K562 (cell line): Measurements from ENCODE around the gene HRAS. TPM values are rescaled to one million over a fixed set of nuclear protein-coding genes. Genes with fewer than 3 reads are reported as not detected.

Experiments used
- ATAC-seq: fragments of 200-7000 bp; cut with Tn5 transposase; 3 replicates; pipeline ENCODE4 v1.9.1; 2020; ENCODE audit warnings: moderate library complexity
- BruUV-seq: library from RNA; stranded (reverse); fragments of 400-500 nt; replicated peaks from 2 replicates; lab custom pipeline; 2021; lab: Mats Ljungman, UMichigan
- CTCF ChIA-PET: fragments of 300-600 bp; formaldehyde crosslinking; extraction: SDS; loops from one replicate; lab custom pipeline; 2021; ENCODE audit warnings: low intra/inter-chr PET ratio; lab: Yijun Ruan, JAX
- POLR2A ChIA-PET: fragments of 300-600, 350-650 bp; sonication (Branson Sonifier 250); formaldehyde crosslinking; extraction: SDS; loops from one replicate; lab custom pipeline; 2021; ENCODE audit warnings: antibody characterized with exemption, inconsistent platforms; lab: Yijun Ruan, JAX
- DNase-seq, 4 experiments: peaks; one replicate each; pipeline versions ENCODE4 v3.0.0 to v3.0.0-alpha.2; 2011 to 2018; ENCODE audit warnings: low spot score in 3 of 4, mixed read lengths in 3 of 4; ENCODE audit errors: extremely low read depth in 1 of 4
- FAIRE-seq: peaks from 2 replicates; lab custom pipeline; 2011; peaks lifted over from hg19 to GRCh38; lab: Jason Lieb, UNC
- H2AFZ ChIP-seq: 2 replicates; pipeline ENCODE4 v1.6.0; 2011; ENCODE audit warnings: low read depth, low read length, control low read depth, inconsistent platforms
- H3K27ac ChIP-seq: fragments of 200-600 bp; 3 replicates; pipeline ENCODE4 v1.8.0; 2011; ENCODE audit warnings: low read depth, mild to moderate bottlenecking, control low read depth, inconsistent platforms, low read length, moderate library complexity, mixed read lengths; ENCODE audit errors: extremely low read depth
- H3K27me3 ChIP-seq, 2 experiments: fragments of 300-600 bp in 1 of 2; 2 replicates in 1 of 2; 3 replicates in 1 of 2; pipeline versions ENCODE4 v1.6.0 to v1.8.0; 2011; ENCODE audit warnings: inconsistent platforms in 2 of 2, low read length in 2 of 2, mild to moderate bottlenecking in 1 of 2, mixed read lengths in 1 of 2, moderate library complexity in 1 of 2; ENCODE audit not compliant: control insufficient read depth in 2 of 2, insufficient read depth in 2 of 2
- H3K36me3 ChIP-seq: fragments of 300-600 bp; 3 replicates; pipeline ENCODE4 v1.8.0; 2011; ENCODE audit warnings: mild to moderate bottlenecking, low read length, inconsistent platforms; ENCODE audit not compliant: control insufficient read depth, insufficient read depth
- H3K4me1 ChIP-seq, 2 experiments: fragments of 200-600 bp in 1 of 2; replicated peaks in 1 of 2; 2 replicates in 1 of 2; 3 replicates in 1 of 2; pipeline versions ENCODE4 v1.5.1 to v1.8.0; 2011; ENCODE audit warnings: inconsistent platforms in 2 of 2, low read length in 2 of 2, mild to moderate bottlenecking in 1 of 2, mixed read lengths in 1 of 2, moderate library complexity in 1 of 2; ENCODE audit not compliant: control insufficient read depth in 2 of 2, insufficient read depth in 2 of 2
- H3K4me2 ChIP-seq: 2 replicates; pipeline ENCODE4 v1.6.1; 2011; ENCODE audit warnings: low read length, control low read depth, inconsistent platforms, mixed read lengths; ENCODE audit not compliant: insufficient read depth
- H3K4me3 ChIP-seq: fragments of 200-600 bp; sonication (generic), shearing (Covaris generic); 2 replicates; pipeline ENCODE4 v1.5.1; 2016; ENCODE audit warnings: control low read depth, inconsistent platforms
- H3K79me2 ChIP-seq: fragments of 200-600 bp; 3 replicates; pipeline ENCODE4 v1.8.0; 2011; ENCODE audit warnings: low read length, inconsistent platforms; ENCODE audit not compliant: control insufficient read depth, insufficient read depth
- H3K9ac ChIP-seq, 2 experiments: 2 replicates each; pipeline versions ENCODE4 v1.6.0 to v1.6.1; 2011; ENCODE audit warnings: low read depth in 2 of 2, low read length in 2 of 2, control low read depth in 1 of 2, inconsistent platforms in 1 of 2, mild to moderate bottlenecking in 1 of 2, mixed read lengths in 1 of 2; ENCODE audit not compliant: insufficient read depth in 1 of 2
- H3K9me1 ChIP-seq: one replicate; pipeline ENCODE4 v1.6.0; 2011; ENCODE audit warnings: inconsistent platforms, mild to moderate bottlenecking, low read length, moderate library complexity; ENCODE audit not compliant: control insufficient read depth, insufficient read depth
- H3K9me3 ChIP-seq: replicated peaks from 2 replicates; pipeline ENCODE4 v1.5.1; 2011; ENCODE audit warnings: low read depth, low read length, inconsistent platforms; ENCODE audit not compliant: control insufficient read depth, insufficient read depth
- H4K20me1 ChIP-seq: replicated peaks from 2 replicates; pipeline ENCODE4 v1.6.1; 2011; ENCODE audit warnings: low read length, inconsistent platforms, mixed read lengths; ENCODE audit not compliant: control insufficient read depth, insufficient read depth
- ATF3 ChIP-seq, 2 experiments: fragments of 450-650 bp in 1 of 2; sonication (generic) in 1 of 2; formaldehyde crosslinking in 1 of 2; IDR thresholded peaks in 1 of 2; conservative IDR thresholded peaks in 1 of 2; 2 replicates each; pipeline versions ENCODE4 v1.6.1 to v1.8.1; 2016 to 2023; ENCODE audit warnings: mild to moderate bottlenecking in 2 of 2, moderate library complexity in 2 of 2, inconsistent platforms in 1 of 2, missing genetic modification reagents in 1 of 2
- BRF1 ChIP-seq: IDR thresholded peaks from 3 replicates; pipeline ENCODE4 v1.6.1; 2011; ENCODE audit warnings: borderline replicate concordance, mild to moderate bottlenecking; ENCODE audit not compliant: insufficient read length; ENCODE audit errors: extremely low read depth
- E2F3 ChIP-seq: fragments of 250-450 bp; sonication (Bioruptor Pico); IDR thresholded peaks from 2 replicates; pipeline ENCODE4 v1.4.0; 2020; ENCODE audit warnings: mild to moderate bottlenecking
- FOSL1 ChIP-seq: fragments of 200-800 bp; sonication (Bioruptor generic); conservative IDR thresholded peaks from 2 replicates; pipeline ENCODE4 v1.6.1; 2016; ENCODE audit warnings: missing genetic modification characterization, missing compliant biosample characterization
- FOXA3 ChIP-seq, 2 experiments: fragments of 450-650 bp in 1 of 2; sonication (generic) in 1 of 2; formaldehyde crosslinking; IDR thresholded peaks in 1 of 2; conservative IDR thresholded peaks in 1 of 2; 2 replicates each; pipeline versions ENCODE4 v1.4.0 to v1.8.0; 2020 to 2022; ENCODE audit warnings: mild to moderate bottlenecking in 2 of 2, missing genetic modification reagents in 1 of 2
- GABPB1 ChIP-seq: sonication (generic); formaldehyde crosslinking; IDR thresholded peaks from 2 replicates; pipeline ENCODE4 v1.8.0; 2022; ENCODE audit warnings: mild to moderate bottlenecking, missing genetic modification reagents
- GATAD2B ChIP-seq: fragments of 450-650 bp; IDR thresholded peaks from 2 replicates; pipeline ENCODE4 v1.6.1; 2017; ENCODE audit warnings: mild to moderate bottlenecking, borderline replicate concordance
- GTF2F1 ChIP-seq: IDR thresholded peaks from 2 replicates; pipeline ENCODE4 v1.6.1; 2011; ENCODE audit warnings: low read depth, low read length, improper control_type of control experiment
- KLF1 ChIP-seq: fragments of 450-650 bp; IDR thresholded peaks from 2 replicates; pipeline ENCODE4 v1.6.1; 2016; ENCODE audit warnings: missing genetic modification characterization, missing compliant biosample characterization
- SIN3A ChIP-seq, 2 experiments: fragments of 150-350 bp in 1 of 2; IDR thresholded peaks; 2 replicates each; pipeline ENCODE4 v1.6.1; 2011 to 2016; ENCODE audit warnings: borderline replicate concordance in 2 of 2, low read depth in 2 of 2, low read length in 2 of 2, mild to moderate bottlenecking in 2 of 2, moderate library complexity in 2 of 2; ENCODE audit not compliant: control insufficient read depth in 1 of 2
- STAT5A ChIP-seq: IDR thresholded peaks from 2 replicates; pipeline ENCODE4 v1.6.1; 2012; ENCODE audit warnings: low read length, inconsistent platforms, borderline replicate concordance
- SUPT5H ChIP-seq: fragments of 450-650 bp; IDR thresholded peaks from 2 replicates; pipeline ENCODE4 v1.6.1; 2016
- TEAD4 ChIP-seq, 2 experiments: sonication (generic) in 1 of 2; formaldehyde crosslinking in 1 of 2; IDR thresholded peaks; 2 replicates each; pipeline versions ENCODE4 v1.6.1 to v1.8.0; 2012 to 2022; ENCODE audit warnings: borderline replicate concordance in 1 of 2, inconsistent platforms in 1 of 2, low read length in 1 of 2, mild to moderate bottlenecking in 1 of 2, missing genetic modification reagents in 1 of 2
- USF2 ChIP-seq: sonication (generic); formaldehyde crosslinking; IDR thresholded peaks from 2 replicates; pipeline ENCODE4 v1.5.0; 2020; ENCODE audit warnings: missing genetic modification reagents
- ZBED1 ChIP-seq: IDR thresholded peaks from 2 replicates; pipeline ENCODE4 v1.6.1; 2014
- ZEB2 ChIP-seq: fragments of 450-650 bp; IDR thresholded peaks from 2 replicates; pipeline ENCODE4 v1.6.1; 2016
- ZNF146 ChIP-seq: IDR thresholded peaks from one replicate; pipeline ENCODE4 v1.6.1; 2018; ENCODE audit warnings: missing compliant biosample characterization; ENCODE audit not compliant: unreplicated experiment
- ZNF655 ChIP-seq: fragments of 250-450 bp; sonication (Bioruptor Pico); IDR thresholded peaks from 2 replicates; pipeline ENCODE4 v1.5.0; 2021
- WGBS: fragments of 100-300 bp; shearing (Covaris generic); methylation state at CpG from one replicate; pipeline ENCODE4 v1.1.6; 2016; ENCODE audit warnings: low coverage, mixed read lengths; ENCODE audit not compliant: insufficient coverage; ENCODE audit errors: missing lambda C conversion rate; 5-methylcytosine and 5-hydroxymethylcytosine counted together
- in situ Hi-C: fragments of 300-500 bp; cut with MboI; formaldehyde crosslinking; loops from 4 replicates; pipeline ENCODE4 v1.15.0; 2018; ENCODE audit warnings: inconsistent platforms, mixed read lengths
- intact Hi-C: fragments of 100-400 bp; cut with micrococcal nuclease; formaldehyde crosslinking; loops from 2 replicates; pipeline ENCODE4 v1.14.2; 2022
- polyA plus RNA-seq, 8 experiments: library from polyadenylated mRNA; depleted of rRNA in 4 of 8; stranded (reverse) in 5 of 8; unstranded in 3 of 8; fragments of >200 nt; fragmentation: Nextera tagmentation in 2 of 8; fragmentation: Illumina TruSeq in 1 of 8; extraction: Ambion mirVana in 2 of 8; extraction: Trizol in 1 of 8; gene quantifications; 2 replicates each; pipeline versions ENCODE4 v1.2.1 to v1.2.3, GENCODE V29; 2011 to 2014; ENCODE audit warnings: inconsistent platforms in 1 of 8, missing spikeins in 1 of 8
- total RNA-seq, 7 experiments: library from RNA; depleted of rRNA in 6 of 7; stranded (reverse); fragments of >200 nt in 6 of 7; fragmentation: Illumina TruSeq in 2 of 7; extraction: Trizol in 2 of 7; gene quantifications; 2 replicates each; pipeline versions ENCODE4 v1.2.1 to v1.2.3, GENCODE V29; 2011 to 2021; ENCODE audit warnings: low replicate concordance in 1 of 7

The HRAS gene
- total and polyA plus RNA-seq, 9 of the 15 experiments (the other 6 are each of a cell fraction or from before 2014, with no cell fraction given), result 2.8 to 73.5 (median 29.6) TPM

GRCh38 chr11:518463-519202, 16.7 kb downstream of the HRAS start:
- no peaks in the 10 kb centered on the region for H3K27me3 ChIP-seq
- FAIRE-seq, result peak; percentile 75
- peak overlapping the region; percentile 78 for H3K27ac ChIP-seq
- peak; percentile 99 for ATAC-seq
- peak overlapping the region; percentile 85 for H2AFZ ChIP-seq
- peak overlapping the region; percentile 9; the same call in 1 of the 2 replicates for H3K4me3 ChIP-seq
- H3K9me1 ChIP-seq, result no peaks in the 10 kb centered on the region
- H3K79me2 ChIP-seq, result no peaks in the 10 kb centered on the region
- in situ Hi-C loops (loop anchor here (5.0 kb wide), 1 partner anchor 321 kb away; a partner anchor contains a TSS), intact Hi-C loops (loop anchor here (5.0 kb wide), 1 partner anchor 76 kb away; the partner anchor contains the start of gene ANO9)
- H3K4me1 ChIP-seq, result peaks cover 0 to 17% of the 10 kb centered on the region in 2 experiments; a peak in 3 of 5 replicates
- WGBS, result 13% methylated on average over 54 of the region's 74 CpGs
- H3K36me3 ChIP-seq, result peaks cover 8% of the 10 kb centered on the region; the same call in 1 of the 3 replicates
- peaks cover 6% of the 10 kb centered on the region for H3K9me3 ChIP-seq
- H3K4me2 ChIP-seq, result peak overlapping the region; percentile 63
- CTCF ChIA-PET, result interaction anchor here (0.6 to 1.8 kb wide), 9 partner anchors 16 to 283 kb away, joined by 3 to 25 read pairs (median 3); partner anchors contain the start of gene ANO9
- no peaks in the 10 kb centered on the region for H4K20me1 ChIP-seq
- DNase-seq, result peak; percentile 92 to 95 (median 94)
- POLR2A ChIA-PET, result interaction anchor here (0.5 to 1.3 kb wide), 10 partner anchors 12 to 321 kb away, joined by 3 to 5 read pairs (median 3); no protein-coding TSS in a partner anchor
- H3K9ac ChIP-seq, result peak overlapping the region; percentile 14 to 20; a peak in 2 of 4 replicates
- BruUV-seq, result no TSS peak
- peak; percentile 75 for TF ChIP-seq KLF1 (tag)
- TF ChIP-seq ZNF146 (CRISPR knock-in tag), result no peak
- peak; percentile 47; the same call in 1 of the 2 replicates for TF ChIP-seq SUPT5H
- TF ChIP-seq SIN3A (IDR thresholded peaks at IDR 0.05; ENCODE audit: borderline replicate concordance in 2 of 2, control insufficient read depth in 1 of 2, low read depth in 2 of 2, low read length in 2 of 2), result peak in 1 of 2 experiments; percentile 36; a peak in 1 of 4 replicates
- TF ChIP-seq BRF1, result no peak
- TF ChIP-seq STAT5A, result no peak
- TF ChIP-seq TEAD4 (IDR thresholded peaks at IDR 0.05; ENCODE audit: low read length), result no peak
- no peak for TF ChIP-seq TEAD4 (CRISPR knock-in tag; IDR thresholded peaks at IDR 0.05; ENCODE audit: borderline replicate concordance)
- peak; percentile 75 for TF ChIP-seq GABPB1 (CRISPR knock-in tag)
- peak; percentile 86 for TF ChIP-seq ZEB2
- no peak for TF ChIP-seq ZBED1
- no peak for TF ChIP-seq ZNF655 (CRISPR knock-in tag)
- TF ChIP-seq FOXA3 (CRISPR knock-in tag; conservative IDR thresholded peaks at IDR 0.05 in 1 of 2, IDR thresholded peaks at IDR 0.05 in 1 of 2), result no peak
- peak; percentile 63; the same call in 1 of the 2 replicates for TF ChIP-seq FOSL1 (tag)
- TF ChIP-seq GATAD2B, result peak; percentile 96
- peak; percentile 52 for TF ChIP-seq ATF3 (IDR thresholded peaks at IDR 0.05)
- peak; percentile 85 for TF ChIP-seq ATF3 (CRISPR knock-in tag; conservative IDR thresholded peaks at IDR 0.05)
- TF ChIP-seq E2F3, result no peak; the same call in 1 of the 2 replicates
- peak; percentile 95 for TF ChIP-seq USF2 (CRISPR knock-in tag)
- peak; percentile 25; the same call in 1 of the 2 replicates for TF ChIP-seq GTF2F1
